A673 (cell line): Measurements from ENCODE around the gene NPVF.

Experiments used
- EZH2 ChIP-seq: fragments of 200-600 bp; sonication (generic); IDR thresholded peaks from 2 replicates; pipeline ENCODE4 v1.6.1; 2017; ENCODE audit warnings: borderline replicate concordance, low read depth, mild to moderate bottlenecking, mixed read lengths, antibody characterized with exemption, low read length; ENCODE audit not compliant: poor library complexity, severe bottlenecking
- TF ChIP-seq, protein P1 (sequence below): fragments of 300-800, 200-600 bp; sonication (generic); conservative IDR thresholded peaks from 2 replicates; pipeline ENCODE4 v1.5.1; 2017; ENCODE audit warnings: low read depth, mild to moderate bottlenecking, antibody characterized with exemption, low read length, moderate library complexity, mixed read lengths

DNA sequence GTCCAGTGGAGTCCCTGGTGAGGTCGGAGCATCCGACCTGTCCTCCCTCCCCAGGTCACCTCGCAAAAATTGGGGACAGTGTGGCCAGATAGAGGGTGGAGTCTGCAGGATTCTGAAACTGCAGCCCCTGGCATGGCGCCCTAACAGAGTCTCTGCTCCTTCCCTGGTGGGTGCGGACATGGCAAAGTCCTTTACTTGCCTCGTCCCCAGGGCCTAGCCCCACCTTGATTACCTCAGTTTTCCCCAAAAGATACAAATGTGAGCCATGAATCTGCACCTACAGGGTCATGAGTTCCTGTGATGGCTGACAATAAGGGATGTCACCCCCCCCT is 47.7 kb downstream of the NPVF start:
- TF ChIP-seq, protein P1, sequence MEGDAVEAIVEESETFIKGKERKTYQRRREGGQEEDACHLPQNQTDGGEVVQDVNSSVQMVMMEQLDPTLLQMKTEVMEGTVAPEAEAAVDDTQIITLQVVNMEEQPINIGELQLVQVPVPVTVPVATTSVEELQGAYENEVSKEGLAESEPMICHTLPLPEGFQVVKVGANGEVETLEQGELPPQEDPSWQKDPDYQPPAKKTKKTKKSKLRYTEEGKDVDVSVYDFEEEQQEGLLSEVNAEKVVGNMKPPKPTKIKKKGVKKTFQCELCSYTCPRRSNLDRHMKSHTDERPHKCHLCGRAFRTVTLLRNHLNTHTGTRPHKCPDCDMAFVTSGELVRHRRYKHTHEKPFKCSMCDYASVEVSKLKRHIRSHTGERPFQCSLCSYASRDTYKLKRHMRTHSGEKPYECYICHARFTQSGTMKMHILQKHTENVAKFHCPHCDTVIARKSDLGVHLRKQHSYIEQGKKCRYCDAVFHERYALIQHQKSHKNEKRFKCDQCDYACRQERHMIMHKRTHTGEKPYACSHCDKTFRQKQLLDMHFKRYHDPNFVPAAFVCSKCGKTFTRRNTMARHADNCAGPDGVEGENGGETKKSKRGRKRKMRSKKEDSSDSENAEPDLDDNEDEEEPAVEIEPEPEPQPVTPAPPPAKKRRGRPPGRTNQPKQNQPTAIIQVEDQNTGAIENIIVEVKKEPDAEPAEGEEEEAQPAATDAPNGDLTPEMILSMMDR, result no peak
- no peak for TF ChIP-seq EZH2
